Smooth muscle cell (in vitro differentiated cells): ENCODE data around the gene VIPR2. TPM values are rescaled to one million over a fixed set of nuclear protein-coding genes. Genes with fewer than 3 reads are reported as not detected.

Source experiments
- DNase-seq: peaks from one replicate; lab custom pipeline; 2025; ENCODE audit not compliant: unreplicated experiment; lab: John Stamatoyannopoulos, UW
- H2AFZ ChIP-seq: fragments of 200-600 bp; sonication (generic); 2 replicates; pipeline ENCODE4 v1.6.0; 2016; ENCODE audit warnings: antibody characterized with exemption, low read depth, mild to moderate bottlenecking
- H3F3A ChIP-seq: fragments of 200-600 bp; sonication (generic); 2 replicates; pipeline ENCODE4 v1.6.0; 2017; ENCODE audit warnings: antibody characterized with exemption, low read depth
- H3K27ac ChIP-seq: fragments of 200-600 bp; sonication (generic); 2 replicates; pipeline ENCODE4 v1.5.1; 2016; ENCODE audit warnings: low read depth, mild to moderate bottlenecking
- H3K27me3 ChIP-seq: fragments of 200-600 bp; sonication (generic); 2 replicates; pipeline ENCODE4 v1.6.1; 2016; ENCODE audit warnings: low read depth, mild to moderate bottlenecking
- H3K36me3 ChIP-seq: fragments of 200-600 bp; sonication (generic); 2 replicates; pipeline ENCODE4 v1.5.1; 2016; ENCODE audit warnings: low read depth
- H3K4me1 ChIP-seq: fragments of 200-600 bp; sonication (generic); 2 replicates; pipeline ENCODE4 v1.5.1; 2016; ENCODE audit warnings: low read depth
- H3K4me2 ChIP-seq: fragments of 200-600 bp; sonication (generic); 2 replicates; pipeline ENCODE4 v1.6.0; 2016; ENCODE audit warnings: mild to moderate bottlenecking
- H3K4me3 ChIP-seq: fragments of 200-600 bp; sonication (generic); 2 replicates; pipeline ENCODE4 v1.5.1; 2016; ENCODE audit warnings: mild to moderate bottlenecking
- H3K79me2 ChIP-seq: fragments of 200-600 bp; sonication (generic); 2 replicates; pipeline ENCODE4 v1.6.0; 2016; ENCODE audit warnings: low read depth, mild to moderate bottlenecking
- H3K9ac ChIP-seq: fragments of 200-600 bp; sonication (generic); 2 replicates; pipeline ENCODE4 v1.6.0; 2016; ENCODE audit warnings: low read depth
- H3K9me3 ChIP-seq: fragments of 200-600 bp; sonication (generic); replicated peaks from 2 replicates; pipeline ENCODE4 v1.5.1; 2016; ENCODE audit warnings: low read depth
- H4K20me1 ChIP-seq: fragments of 200-600 bp; sonication (generic); 2 replicates; pipeline ENCODE4 v1.6.0; 2016; ENCODE audit warnings: low read depth
- CTCF ChIP-seq: fragments of 200-600 bp; sonication (generic); IDR thresholded peaks from 2 replicates; pipeline ENCODE4 v1.5.1; 2017; ENCODE audit warnings: borderline replicate concordance, mild to moderate bottlenecking, antibody characterized with exemption; ENCODE audit not compliant: insufficient read depth, poor library complexity, severe bottlenecking
- WGBS: methylation state at CpG from one replicate; pipeline ENCODE4 v1.1.7; 2016; ENCODE audit warnings: low lambda C conversion rate; 5-methylcytosine and 5-hydroxymethylcytosine counted together
- polyA plus RNA-seq: library from polyadenylated mRNA; unstranded; fragments of >200 nt; fragmentation: Nextera tagmentation; extraction: Ambion mirVana; gene quantifications from 2 replicates; pipeline ENCODE4 v1.2.1, GENCODE V29; 2016
- total RNA-seq: library from RNA; depleted of rRNA; stranded (reverse); fragments of >200 nt; gene quantifications from 2 replicates; pipeline ENCODE4 v1.2.3, GENCODE V29; 2014

VIPR2 gene
- total and polyA plus RNA-seq, 2 experiments from 2014 or later, result not detected

- H3K27ac ChIP-seq, result no peak overlapping the region
- H2AFZ ChIP-seq, result no peak overlapping the region
- H3K9me3 ChIP-seq, result no peaks in the 10 kb centered on the region
- no peaks in the 10 kb centered on the region for H4K20me1 ChIP-seq
- no peak overlapping the region for H3K4me3 ChIP-seq
- H3K4me1 ChIP-seq, result peaks cover 9% of the 10 kb centered on the region
- H3K79me2 ChIP-seq, result no peaks in the 10 kb centered on the region
- H3K4me2 ChIP-seq, result no peak overlapping the region
- no peaks in the 10 kb centered on the region for H3F3A ChIP-seq
- no peaks in the 10 kb centered on the region for H3K27me3 ChIP-seq
- TF ChIP-seq CTCF, result no peak
- no peak for DNase-seq
- no peak overlapping the region for H3K9ac ChIP-seq
- no peaks in the 10 kb centered on the region for H3K36me3 ChIP-seq
- 96% methylated on average over 16 of the region's 17 CpGs for WGBS
These were observed 112.9 kb downstream of the VIPR2 start for GRCh38 chr7:159031750-159032149.

- Histone ChIP-seq H2AFZ (peak overlapping the region; percentile 76), H4K20me1 (no peaks in the 10 kb centered on the region), H3K4me1 (peaks cover 13% of the 10 kb centered on the region), H3K9me3 (no peaks in the 10 kb centered on the region), H3K27me3 (no peaks in the 10 kb centered on the region), H3K4me2 (peak overlapping the region; percentile 90), H3K79me2 (no peaks in the 10 kb centered on the region), H3K27ac (no peak overlapping the region), H3K36me3 (no peaks in the 10 kb centered on the region), H3F3A (no peaks in the 10 kb centered on the region), H3K9ac (no peak overlapping the region), H3K4me3 (peak overlapping the region; percentile 62)
- WGBS, result 56% methylated on average over 20 of the region's 31 CpGs
- no peak for TF ChIP-seq CTCF
- DNase-seq, result no peak
These were observed 113.4 kb downstream of the VIPR2 start for GRCh38 chr7:159031135-159031701.

- H3K36me3 ChIP-seq, result no peaks in the 10 kb centered on the region
- no peak overlapping the region for H3K27ac ChIP-seq
- H3K4me3 ChIP-seq, result peak overlapping the region; percentile 62
- H3F3A ChIP-seq, result no peaks in the 10 kb centered on the region
- H3K4me2 ChIP-seq, result peak overlapping the region; percentile 90
- DNase-seq, result no peak
- no peaks in the 10 kb centered on the region for H3K79me2 ChIP-seq
- no peaks in the 10 kb centered on the region for H3K9me3 ChIP-seq
- peak; percentile 20 for TF ChIP-seq CTCF
- H3K27me3 ChIP-seq, result no peaks in the 10 kb centered on the region
- no peaks in the 10 kb centered on the region for H4K20me1 ChIP-seq
- H3K4me1 ChIP-seq, result peaks cover 18% of the 10 kb centered on the region
- 2% methylated on average over 52 of the region's 59 CpGs for WGBS
- H3K9ac ChIP-seq, result no peak overlapping the region
- peak overlapping the region; percentile 76 for H2AFZ ChIP-seq
These were observed 114.1 kb downstream of the VIPR2 start for GRCh38 chr7:159030490-159031134.
